Neural progenitor cell (in vitro differentiated cells): ENCODE measurements around the gene CDKN2C. TPM values are rescaled to one million over a fixed set of nuclear protein-coding genes. Genes with fewer than 3 reads are reported as not detected.
A peak's percentile ranks its signal among the peaks of the same experiment; 100 is the strongest.

Source experiments
- DNase-seq: peaks from one replicate; pipeline ENCODE4 v3.0.0-alpha.2; 2016; ENCODE audit warnings: low spot score
- H2AFZ ChIP-seq: fragments of 200-600 bp; sonication (generic); replicated peaks from 2 replicates; pipeline ENCODE4 v1.6.1; 2016; ENCODE audit warnings: antibody characterized with exemption
- H3F3A ChIP-seq: fragments of 200-600 bp; sonication (generic); 2 replicates; pipeline ENCODE4 v1.6.1; 2016; ENCODE audit warnings: antibody characterized with exemption, low read depth
- H3K27ac ChIP-seq: fragments of 200-600 bp; sonication (generic); 2 replicates; pipeline ENCODE4 v1.5.1; 2016; ENCODE audit warnings: mild to moderate bottlenecking
- H3K27me3 ChIP-seq: fragments of 200-600 bp; sonication (generic); 2 replicates; pipeline ENCODE4 v1.6.1; 2016; ENCODE audit warnings: mild to moderate bottlenecking, moderate library complexity
- H3K36me3 ChIP-seq: fragments of 200-600 bp; sonication (generic); 2 replicates; pipeline ENCODE4 v1.5.1; 2016
- H3K4me1 ChIP-seq: fragments of 200-600 bp; sonication (generic); 2 replicates; pipeline ENCODE4 v1.6.1; 2016; ENCODE audit warnings: mixed run types
- H3K4me2 ChIP-seq: fragments of 200-600 bp; sonication (generic); 2 replicates; pipeline ENCODE4 v1.6.1; 2016
- H3K4me3 ChIP-seq: fragments of 200-600 bp; sonication (generic); 2 replicates; pipeline ENCODE4 v1.5.1; 2016
- H3K79me2 ChIP-seq: fragments of 200-600 bp; sonication (generic); 2 replicates; pipeline ENCODE4 v1.6.1; 2016; ENCODE audit warnings: low read depth
- H3K9ac ChIP-seq: fragments of 200-600 bp; sonication (generic); 2 replicates; pipeline ENCODE4 v1.6.1; 2016
- H3K9me3 ChIP-seq: fragments of 200-600 bp; sonication (generic); 2 replicates; pipeline ENCODE4 v1.5.1; 2016; ENCODE audit warnings: low read depth
- H4K20me1 ChIP-seq: fragments of 200-600 bp; sonication (generic); 2 replicates; pipeline ENCODE4 v1.6.1; 2016; ENCODE audit warnings: low read depth
- H3K27ac Mint-ChIP-seq: 3 replicates; pipeline ENCODE4 v1.8.0; 2021; ENCODE audit warnings: mixed read lengths
- H3K27me3 Mint-ChIP-seq: 2 replicates; pipeline ENCODE4 v1.8.0; 2022; ENCODE audit warnings: low read depth, mild to moderate bottlenecking, inconsistent platforms, moderate library complexity, mixed read lengths; ENCODE audit not compliant: insufficient read depth
- H3K36me3 Mint-ChIP-seq: 3 replicates; pipeline ENCODE4 v1.8.0; 2021; ENCODE audit warnings: mixed read lengths
- H3K4me1 Mint-ChIP-seq: 3 replicates; pipeline ENCODE4 v1.8.0; 2021; ENCODE audit warnings: mixed read lengths
- H3K4me3 Mint-ChIP-seq: 3 replicates; pipeline ENCODE4 v1.8.0; 2021; ENCODE audit warnings: mild to moderate bottlenecking, moderate library complexity, mixed read lengths
- H3K9me3 Mint-ChIP-seq: 3 replicates; pipeline ENCODE4 v1.8.0; 2020; ENCODE audit warnings: mixed read lengths
- EZH2 ChIP-seq: fragments of 200-600 bp; sonication (generic); IDR thresholded peaks from 2 replicates; pipeline ENCODE4 v1.6.1; 2017; ENCODE audit warnings: antibody characterized with exemption, mild to moderate bottlenecking, moderate library complexity
- EZH2phosphoT487 ChIP-seq: fragments of 200-600 bp; sonication (generic); IDR thresholded peaks from 2 replicates; pipeline ENCODE4 v1.6.1; 2017; ENCODE audit warnings: antibody characterized with exemption
- total RNA-seq: library from RNA; depleted of rRNA; stranded (reverse); fragments of >200 nt; gene quantifications from 2 replicates; pipeline ENCODE4 v1.2.3, GENCODE V29; 2015; ENCODE audit warnings: low replicate concordance
- TF ChIP-seq, protein P1 (sequence below): fragments of 200-600 bp; sonication (generic); IDR thresholded peaks from 2 replicates; pipeline ENCODE4 v1.5.1; 2017; ENCODE audit warnings: antibody characterized with exemption, mild to moderate bottlenecking

Gene CDKN2C
- total RNA-seq, 1 donor from 2014 or later: 0.11 TPM

DNA sequence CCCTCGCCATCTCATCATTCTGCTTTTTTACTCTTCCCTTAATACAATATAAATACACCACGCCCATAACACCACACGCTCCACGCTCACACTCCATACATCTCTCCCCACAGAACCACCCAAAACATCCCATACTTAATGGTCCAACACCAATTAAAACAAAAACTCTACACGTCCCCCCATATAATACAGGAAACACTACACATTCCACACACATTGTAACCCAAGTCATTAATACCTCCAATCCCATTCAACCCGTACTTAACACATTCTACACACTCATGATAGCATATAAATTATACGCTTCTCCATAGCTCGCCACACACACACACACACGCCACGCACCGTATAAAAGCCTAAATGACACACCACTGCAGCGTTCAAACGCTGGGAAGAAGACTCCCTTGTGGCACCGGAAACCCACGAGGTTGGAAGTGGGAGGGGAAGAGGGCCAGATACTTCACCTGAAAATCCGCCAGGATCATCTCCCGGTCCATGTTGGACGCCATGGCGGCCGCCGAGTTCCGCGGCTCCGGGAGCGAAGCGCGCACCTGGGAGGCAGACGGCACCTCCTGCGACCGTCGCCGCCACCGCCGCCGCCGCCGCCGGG, 10.6 kb upstream of the CDKN2C start:
- no peaks in the 10 kb centered on the region for H3K9me3 ChIP-seq
- H3K4me3 ChIP-seq: peak overlapping the region; percentile 95
- no peak for DNase-seq
- Mint-ChIP-seq H3K27ac (peak overlapping the region; percentile 4), H3K9me3 (no peaks in the 10 kb centered on the region), H3K4me1 (peaks cover 14% of the 10 kb centered on the region), H3K36me3 (no peaks in the 10 kb centered on the region), H3K27me3 (peaks cover under 1% of the 10 kb centered on the region), H3K4me3 (peak overlapping the region; percentile 89)
- H3K36me3 ChIP-seq: no peaks in the 10 kb centered on the region
- H4K20me1 ChIP-seq: no peaks in the 10 kb centered on the region
- H3K27ac ChIP-seq: peak overlapping the region; percentile 64
- H3K9ac ChIP-seq: peak overlapping the region; percentile 48
- H3K4me1 ChIP-seq: peaks cover 4% of the 10 kb centered on the region
- TF ChIP-seq, protein P1, sequence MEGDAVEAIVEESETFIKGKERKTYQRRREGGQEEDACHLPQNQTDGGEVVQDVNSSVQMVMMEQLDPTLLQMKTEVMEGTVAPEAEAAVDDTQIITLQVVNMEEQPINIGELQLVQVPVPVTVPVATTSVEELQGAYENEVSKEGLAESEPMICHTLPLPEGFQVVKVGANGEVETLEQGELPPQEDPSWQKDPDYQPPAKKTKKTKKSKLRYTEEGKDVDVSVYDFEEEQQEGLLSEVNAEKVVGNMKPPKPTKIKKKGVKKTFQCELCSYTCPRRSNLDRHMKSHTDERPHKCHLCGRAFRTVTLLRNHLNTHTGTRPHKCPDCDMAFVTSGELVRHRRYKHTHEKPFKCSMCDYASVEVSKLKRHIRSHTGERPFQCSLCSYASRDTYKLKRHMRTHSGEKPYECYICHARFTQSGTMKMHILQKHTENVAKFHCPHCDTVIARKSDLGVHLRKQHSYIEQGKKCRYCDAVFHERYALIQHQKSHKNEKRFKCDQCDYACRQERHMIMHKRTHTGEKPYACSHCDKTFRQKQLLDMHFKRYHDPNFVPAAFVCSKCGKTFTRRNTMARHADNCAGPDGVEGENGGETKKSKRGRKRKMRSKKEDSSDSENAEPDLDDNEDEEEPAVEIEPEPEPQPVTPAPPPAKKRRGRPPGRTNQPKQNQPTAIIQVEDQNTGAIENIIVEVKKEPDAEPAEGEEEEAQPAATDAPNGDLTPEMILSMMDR: no peak
- TF ChIP-seq EZH2phosphoT487: no peak
- H3K79me2 ChIP-seq: peaks cover 52% of the 10 kb centered on the region
- H2AFZ ChIP-seq: peak overlapping the region; percentile 96
- H3K4me2 ChIP-seq: peak overlapping the region; percentile 98
- H3K27me3 ChIP-seq: peaks cover 17% of the 10 kb centered on the region
- peaks cover 23% of the 10 kb centered on the region for H3F3A ChIP-seq

DNA sequence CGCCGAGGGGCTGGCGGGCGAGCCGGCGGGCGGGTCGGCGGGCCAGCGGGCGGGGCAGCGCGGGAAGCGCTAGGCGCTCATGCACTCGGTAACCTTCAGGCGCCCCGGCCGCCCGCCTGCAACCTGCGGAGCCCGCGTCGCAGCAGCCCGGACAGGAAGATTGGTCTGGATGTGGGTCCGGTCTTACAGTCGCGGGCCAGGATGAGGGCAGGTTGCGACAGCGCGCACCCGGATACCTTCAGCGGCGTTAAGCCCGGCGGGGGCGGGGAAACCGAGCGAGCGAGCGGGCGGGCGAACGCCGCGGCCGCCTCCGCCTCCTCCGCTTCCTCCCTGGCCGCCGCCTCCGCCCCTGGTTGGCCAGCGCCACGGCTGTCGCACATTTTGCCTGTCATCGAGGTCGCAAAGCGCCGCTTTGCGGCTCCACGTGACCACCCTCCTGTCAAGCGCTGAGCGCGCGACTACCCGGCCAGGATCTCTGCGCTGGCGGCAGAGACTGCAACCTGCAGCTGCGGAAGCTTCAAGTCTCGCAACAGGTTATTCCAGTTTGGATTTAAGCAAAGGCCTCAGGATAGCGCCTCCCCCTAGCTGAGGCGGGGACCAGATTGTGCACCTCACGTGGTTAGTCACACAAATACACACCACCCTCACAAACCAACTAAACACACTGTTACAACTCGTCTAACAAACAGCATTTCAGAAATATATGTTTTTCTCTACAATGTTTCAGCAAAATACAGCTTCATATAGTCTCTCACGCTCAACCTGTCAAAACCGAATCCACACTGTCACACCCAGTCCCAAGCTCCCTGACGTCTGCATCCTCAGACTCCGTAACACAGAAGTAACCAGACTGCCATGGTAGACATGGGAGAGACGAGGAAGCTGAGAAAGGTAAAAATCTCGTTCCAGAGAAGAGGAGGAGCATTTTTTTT, 9.9 kb upstream of the CDKN2C start, which contains the start of gene FAF1:
Gene FAF1 (minus strand): TSS at position 355 of the 932 bp plus-strand sequence. CDS start 456 bp downstream, outside the sequence.
- no peaks in the 10 kb centered on the region for H3K36me3 Mint-ChIP-seq
- peaks cover 8% of the 10 kb centered on the region for H3K27me3 Mint-ChIP-seq
- H3K4me1 ChIP-seq: peaks cover 4% of the 10 kb centered on the region

DNA sequence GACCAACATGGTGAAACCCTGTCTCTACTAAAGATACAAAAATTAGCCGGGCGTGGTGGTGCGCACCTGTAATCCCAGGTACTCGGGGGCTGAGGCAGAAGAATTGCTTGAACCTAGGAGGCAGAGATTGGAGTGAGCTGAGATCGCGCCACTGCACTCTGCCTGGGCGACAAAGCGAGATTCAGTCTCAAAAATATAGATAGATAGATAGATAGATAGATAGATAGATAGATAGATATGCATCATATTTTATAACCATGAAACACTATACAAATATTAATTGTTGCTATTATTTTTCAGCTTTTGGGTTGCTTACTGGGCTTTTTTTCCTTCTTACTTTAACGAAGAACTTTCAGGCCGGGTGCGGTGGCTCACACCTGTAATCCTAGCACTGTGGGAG, 5.2 kb upstream of the CDKN2C start:
- Mint-ChIP-seq H3K4me1 (peaks cover 7% of the 10 kb centered on the region), H3K36me3 (no peaks in the 10 kb centered on the region), H3K27ac (no peak overlapping the region), H3K9me3 (no peaks in the 10 kb centered on the region), H3K27me3 (peaks cover 28% of the 10 kb centered on the region), H3K4me3 (no peak overlapping the region)
- Histone ChIP-seq H3F3A (peaks cover 42% of the 10 kb centered on the region), H3K27ac (no peak overlapping the region), H3K9me3 (no peaks in the 10 kb centered on the region), H3K4me3 (no peak overlapping the region), H3K27me3 (peaks cover 66% of the 10 kb centered on the region), H2AFZ (no peak overlapping the region), H3K4me2 (no peak overlapping the region), H4K20me1 (peaks cover 13% of the 10 kb centered on the region), H3K79me2 (no peaks in the 10 kb centered on the region), H3K9ac (no peak overlapping the region), H3K4me1 (no peaks in the 10 kb centered on the region), H3K36me3 (no peaks in the 10 kb centered on the region)
- no peak for TF ChIP-seq EZH2phosphoT487
- no peak for TF ChIP-seq EZH2
- TF ChIP-seq, protein P1: no peak
- DNase-seq: no peak

More for the DNA sequence above, 9.9 kb upstream of the CDKN2C start, which contains the start of gene FAF1:
- Histone ChIP-seq H3K79me2 (peaks cover 44% of the 10 kb centered on the region), H3K27me3 (peaks cover 25% of the 10 kb centered on the region), H3K4me2 (peak within 1 kb of the TSS; percentile 98), H3K9ac (peak within 1 kb of the TSS; percentile 48), H3K36me3 (no peaks in the 10 kb centered on the region), H4K20me1 (no peaks in the 10 kb centered on the region), H3K27ac (peak within 1 kb of the TSS; percentile 72), H2AFZ (peak within 1 kb of the TSS; percentile 96), H3F3A (peaks cover 23% of the 10 kb centered on the region), H3K4me3 (peak within 1 kb of the TSS; percentile 95), H3K9me3 (no peaks in the 10 kb centered on the region)
- peak; percentile 99 for DNase-seq
- no peaks in the 10 kb centered on the region for H3K9me3 Mint-ChIP-seq
- peaks cover 14% of the 10 kb centered on the region for H3K4me1 Mint-ChIP-seq
- peak within 1 kb of the TSS; percentile 96 for H3K4me3 Mint-ChIP-seq
- peak within 1 kb of the TSS; percentile 4 for H3K27ac Mint-ChIP-seq
- TF ChIP-seq, protein P1: peak; percentile 45
- TF ChIP-seq EZH2: no peak
